Small intestine (tissue), 7 donors: ENCODE results near the gene PIEZO2. TPM values are rescaled to one million over a fixed set of nuclear protein-coding genes. Genes with fewer than 3 reads are reported as not detected.
A peak's percentile ranks its signal among the peaks of the same experiment; 100 is the strongest.

Source experiments
- DNase-seq, 2 donors: peaks; one replicate each; pipeline versions ENCODE4 v3.0.0 to v3.0.0-alpha.2; 2013
- FAIRE-seq: peaks from 2 replicates; lab custom pipeline; 2012; peaks lifted over from hg19 to GRCh38; lab: Jason Lieb, UNC
- H3K27ac ChIP-seq, 3 donors: one replicate each; pipeline ENCODE4 v1.5.1; 2013; ENCODE audit warnings: low read length in 2 of 3, mild to moderate bottlenecking in 2 of 3, control low read depth in 1 of 3, inconsistent platforms in 1 of 3, low read depth in 1 of 3, moderate library complexity in 1 of 3
- H3K27me3 ChIP-seq, 3 donors: one replicate each; pipeline ENCODE4 v1.6.1; 2013; ENCODE audit warnings: low read length in 3 of 3, inconsistent platforms in 1 of 3; ENCODE audit not compliant: control insufficient read depth in 3 of 3, insufficient read depth in 3 of 3
- H3K36me3 ChIP-seq, 3 donors: one replicate each; pipeline ENCODE4 v1.6.1; 2013; ENCODE audit warnings: low read length in 3 of 3, inconsistent platforms in 1 of 3, low read depth in 1 of 3, mild to moderate bottlenecking in 1 of 3, moderate library complexity in 1 of 3; ENCODE audit not compliant: control insufficient read depth in 3 of 3, insufficient read depth in 2 of 3
- H3K4me1 ChIP-seq, 3 donors: one replicate each; pipeline ENCODE4 v1.6.1; 2013; ENCODE audit warnings: low read length in 2 of 3, inconsistent platforms in 1 of 3, low read depth in 1 of 3, mild to moderate bottlenecking in 1 of 3, moderate library complexity in 1 of 3; ENCODE audit not compliant: control insufficient read depth in 3 of 3, insufficient read depth in 2 of 3
- H3K4me3 ChIP-seq, 3 donors: one replicate each; pipeline ENCODE4 v1.5.1; 2013; ENCODE audit warnings: low read length in 3 of 3, control low read depth in 1 of 3, inconsistent platforms in 1 of 3, low read depth in 1 of 3, mild to moderate bottlenecking in 1 of 3, moderate library complexity in 1 of 3
- H3K9me3 ChIP-seq, 2 donors: one replicate each; pipeline ENCODE4 v1.6.1; 2013; ENCODE audit warnings: low read depth in 1 of 2, low read length in 1 of 2; ENCODE audit not compliant: control insufficient read depth in 2 of 2, insufficient read depth in 1 of 2
- WGBS, 3 donors: extraction: QIAGEN DNeasy Blood & Tissue Kit; methylation state at CpG; one replicate each; pipeline ENCODE4 v1.1.7; 2013; 5-methylcytosine and 5-hydroxymethylcytosine counted together
- polyA plus RNA-seq, 4 donors: library from polyadenylated mRNA; stranded (reverse) in 3 of 4; unstranded in 1 of 4; fragments of 200-250 nt in 3 of 4; fragments of 120-200 nt in 1 of 4; gene quantifications; one replicate each; pipeline versions ENCODE4 v1.2.1 to v1.2.3, GENCODE V29; 2013
- donor health status: healthy with polysubstance abuse.
- donor health status: control.
- donor health status: control.
- donor health status: Bipolar disorder and iron deficiency.
- donor health status: healthy.

Gene PIEZO2
- polyA plus RNA-seq, 4 donors = 0.81 to 30.2 (median 1.8) TPM; not detected in 1

GRCh38 chr18:10877987-10878386 lies 271.4 kb downstream of the PIEZO2 start:
- Histone ChIP-seq H3K27me3 (no peaks in the 10 kb centered on the region), H3K4me1 (no peaks in the 10 kb centered on the region), H3K9me3 (no peaks in the 10 kb centered on the region), H3K27ac (no peak overlapping the region), H3K4me3 (no peak overlapping the region), H3K36me3 (no peaks in the 10 kb centered on the region)
- WGBS, 3 donors = 53 to 79% (median 68%) methylated on average over 3 of the region's 3 CpGs
- FAIRE-seq (no peak), DNase-seq (no peak)

GRCh38 chr18:10875811-10876210 lies 273.6 kb downstream of the PIEZO2 start:
- H3K9me3 ChIP-seq = no peaks in the 10 kb centered on the region
- H3K27me3 ChIP-seq = no peaks in the 10 kb centered on the region
- FAIRE-seq (no peak), DNase-seq (no peak)
- H3K4me3 ChIP-seq = no peak overlapping the region
- WGBS, 3 donors = 42 to 68% (median 49%) methylated on average over 2 of the region's 2 CpGs
- H3K36me3 ChIP-seq = no peaks in the 10 kb centered on the region
- no peak overlapping the region for H3K27ac ChIP-seq
- no peaks in the 10 kb centered on the region for H3K4me1 ChIP-seq

GRCh38 chr18:10872304-10872703 lies 277.1 kb downstream of the PIEZO2 start:
- no peak for FAIRE-seq
- 70 to 85% (median 81%) methylated on average over 5 of the region's 5 CpGs for WGBS, 3 donors

GRCh38 chr18:10864722-10865121 lies 284.6 kb downstream of the PIEZO2 start:
- Histone ChIP-seq H3K27me3 (no peaks in the 10 kb centered on the region), H3K9me3 (peaks cover 0 to 6% of the 10 kb centered on the region in 2 donors), H3K27ac (no peak overlapping the region), H3K4me3 (no peak overlapping the region), H3K4me1 (no peaks in the 10 kb centered on the region), H3K36me3 (no peaks in the 10 kb centered on the region)
- 86 to 96% (median 94%) methylated on average over 5 of the region's 5 CpGs for WGBS, 3 donors
- FAIRE-seq (no peak), DNase-seq (no peak)

More at GRCh38 chr18:10872304-10872703, 277.1 kb downstream of the PIEZO2 start:
- no peak for DNase-seq
- Histone ChIP-seq H3K4me1 (no peaks in the 10 kb centered on the region), H3K27me3 (no peaks in the 10 kb centered on the region), H3K36me3 (no peaks in the 10 kb centered on the region), H3K4me3 (no peak overlapping the region), H3K27ac (no peak overlapping the region), H3K9me3 (no peaks in the 10 kb centered on the region)

- 66 to 84% (median 77%) methylated on average over 2 of the region's 2 CpGs for WGBS, 3 donors
Measured at GRCh38 chr18:10863026-10863425, 286.3 kb downstream of the PIEZO2 start.

GRCh38 chr18:10860928-10861327 lies 288.4 kb downstream of the PIEZO2 start:
- 61 to 80% (median 66%) methylated on average over 6 of the region's 6 CpGs for WGBS, 3 donors
- FAIRE-seq = no peak
- Histone ChIP-seq H3K36me3 (no peaks in the 10 kb centered on the region), H3K9me3 (peaks cover 0 to 6% of the 10 kb centered on the region in 2 donors), H3K27me3 (no peaks in the 10 kb centered on the region), H3K4me1 (no peaks in the 10 kb centered on the region), H3K27ac (no peak overlapping the region), H3K4me3 (no peak overlapping the region)
- DNase-seq = peak in 1 of 2 donors; percentile 1

More at GRCh38 chr18:10863026-10863425, 286.3 kb downstream of the PIEZO2 start:
- no peaks in the 10 kb centered on the region for H3K4me1 ChIP-seq
- peaks cover 0 to 6% of the 10 kb centered on the region in 2 donors for H3K9me3 ChIP-seq
- FAIRE-seq (no peak), DNase-seq (no peak)
- no peaks in the 10 kb centered on the region for H3K36me3 ChIP-seq
- no peak overlapping the region for H3K4me3 ChIP-seq
- no peaks in the 10 kb centered on the region for H3K27me3 ChIP-seq
- no peak overlapping the region for H3K27ac ChIP-seq

- WGBS, 3 donors = 72 to 82% (median 77%) methylated on average over 4 of the region's 4 CpGs
- no peak for FAIRE-seq
Measured at GRCh38 chr18:10860382-10860781, 289.0 kb downstream of the PIEZO2 start.

GRCh38 chr18:10858477-10858876 lies 290.9 kb downstream of the PIEZO2 start:
- Histone ChIP-seq H3K27me3 (no peaks in the 10 kb centered on the region), H3K36me3 (peaks cover 0 to 2% (median 0%) of the 10 kb centered on the region in 3 donors), H3K9me3 (no peaks in the 10 kb centered on the region), H3K4me1 (no peaks in the 10 kb centered on the region), H3K27ac (no peak overlapping the region), H3K4me3 (no peak overlapping the region)
- DNase-seq (no peak), FAIRE-seq (no peak)
- WGBS, 3 donors = 80 to 88% (median 86%) methylated on average over 4 of the region's 4 CpGs

More at GRCh38 chr18:10860382-10860781, 289.0 kb downstream of the PIEZO2 start:
- no peak overlapping the region for H3K4me3 ChIP-seq
- no peak overlapping the region for H3K27ac ChIP-seq
- DNase-seq = no peak
- H3K27me3 ChIP-seq = no peaks in the 10 kb centered on the region
- H3K36me3 ChIP-seq = no peaks in the 10 kb centered on the region
- H3K4me1 ChIP-seq = no peaks in the 10 kb centered on the region
- peaks cover 0 to 6% of the 10 kb centered on the region in 2 donors for H3K9me3 ChIP-seq

GRCh38 chr18:10856132-10856531 lies 293.2 kb downstream of the PIEZO2 start:
- no peak for DNase-seq
- Histone ChIP-seq H3K27ac (no peak overlapping the region), H3K27me3 (no peaks in the 10 kb centered on the region), H3K4me3 (no peak overlapping the region), H3K4me1 (no peaks in the 10 kb centered on the region), H3K9me3 (no peaks in the 10 kb centered on the region), H3K36me3 (peaks cover 0 to 2% (median 0%) of the 10 kb centered on the region in 3 donors)
- 38 to 75% (median 53%) methylated on average over 5 of the region's 5 CpGs for WGBS, 3 donors
- no peak for FAIRE-seq
